A549 (cell line): ENCODE results near the gene PALLD. TPM values are rescaled to one million over a fixed set of nuclear protein-coding genes. Genes with fewer than 3 reads are reported as not detected.

Experiments
- ATAC-seq, 2 experiments: fragments of 200-7000 bp in 1 of 2; fragments of >200 bp in 1 of 2; cut with Nextera tagmentation in 1 of 2; cut with Tn5 transposase in 1 of 2; 3 replicates each; pipeline versions ENCODE4 v1.8.0 to v1.9.1; 2018 to 2020; ENCODE audit warnings: mild to moderate bottlenecking in 1 of 2, moderate library complexity in 1 of 2
- CTCF ChIA-PET: fragments of 300-600 bp; sonication (Branson Sonifier 250); formaldehyde crosslinking; extraction: SDS; loops from one replicate; lab custom pipeline; 2021; ENCODE audit warnings: antibody characterized with exemption, inconsistent platforms; lab: Yijun Ruan, JAX
- POLR2A ChIA-PET: fragments of 350-600 bp; formaldehyde crosslinking; extraction: SDS; loops from one replicate; lab custom pipeline; 2021; ENCODE audit warnings: antibody characterized with exemption, inconsistent platforms; lab: Yijun Ruan, JAX
- DNase-seq, 2 experiments: peaks; one replicate each; pipeline versions ENCODE4 v3.0.0 to v3.0.0-alpha.2; 2011 to 2016; ENCODE audit warnings: low read depth in 1 of 2, low spot score in 1 of 2
- FAIRE-seq: peaks from 2 replicates; lab custom pipeline; 2011; peaks lifted over from hg19 to GRCh38; lab: Jason Lieb, UNC
- H3K27ac ChIP-seq, 2 experiments: fragments of >200 bp; sonication (Bioruptor Twin); formaldehyde crosslinking; 3 replicates each; pipeline ENCODE4 v1.5.1; 2016 to 2017
- H3K4me1 ChIP-seq: fragments of >200 bp; sonication (Bioruptor Twin); formaldehyde crosslinking; 3 replicates; pipeline ENCODE4 v1.6.1; 2016
- H3K4me2 ChIP-seq: fragments of >200 bp; sonication (Bioruptor Twin); formaldehyde crosslinking; 3 replicates; pipeline ENCODE4 v1.6.1; 2016
- H3K4me3 ChIP-seq: fragments of >200 bp; sonication (Bioruptor Twin); formaldehyde crosslinking; 3 replicates; pipeline ENCODE4 v1.5.1; 2016
- H3K9me3 ChIP-seq: fragments of >200 bp; sonication (Bioruptor Twin); formaldehyde crosslinking; 3 replicates; pipeline ENCODE4 v1.6.1; 2016
- BCL3 ChIP-seq: fragments of >200 bp; sonication (Bioruptor Twin); formaldehyde crosslinking; IDR thresholded peaks from 3 replicates; pipeline ENCODE4 v1.6.1; 2016
- CHD4 ChIP-seq: fragments of 200-600 bp; sonication (generic); IDR thresholded peaks from 2 replicates; pipeline ENCODE4 v1.6.1; 2016; ENCODE audit warnings: antibody characterized with exemption, mild to moderate bottlenecking, borderline replicate concordance
- E2F6 ChIP-seq: IDR thresholded peaks from 2 replicates; pipeline ENCODE4 v1.6.1; 2012; ENCODE audit warnings: low read depth, borderline replicate concordance
- ESRRA ChIP-seq: fragments of 150-350 bp; IDR thresholded peaks from 2 replicates; pipeline ENCODE4 v1.6.1; 2014; ENCODE audit warnings: mild to moderate bottlenecking, low read length, borderline replicate concordance
- HEYL ChIP-seq: fragments of 250-450 bp; sonication (Bioruptor Pico); IDR thresholded peaks from 2 replicates; pipeline ENCODE4 v1.8.0; 2021; ENCODE audit warnings: mild to moderate bottlenecking, moderate library complexity
- HMGXB4 ChIP-seq: fragments of 250-450 bp; sonication (Bioruptor Pico); IDR thresholded peaks from 2 replicates; pipeline ENCODE4 v1.5.0; 2021; ENCODE audit warnings: mild to moderate bottlenecking, moderate library complexity, borderline replicate concordance
- JUNB ChIP-seq: fragments of >200 bp; sonication (Bioruptor Twin); formaldehyde crosslinking; IDR thresholded peaks from 2 replicates; pipeline ENCODE4 v1.6.1; 2016
- KDM1A ChIP-seq: fragments of 200-600 bp; sonication (generic); IDR thresholded peaks from 2 replicates; pipeline ENCODE4 v1.6.1; 2016; ENCODE audit warnings: low read depth, mild to moderate bottlenecking
- KDM5A ChIP-seq: fragments of 200-600 bp; sonication (generic); IDR thresholded peaks from 2 replicates; pipeline ENCODE4 v1.6.1; 2016; ENCODE audit warnings: antibody characterized with exemption, mild to moderate bottlenecking
- MAFK ChIP-seq: fragments of 450-650 bp; IDR thresholded peaks from 2 replicates; pipeline ENCODE4 v1.6.1; 2014; ENCODE audit not compliant: partially characterized antibody
- MAZ ChIP-seq: fragments of 150-350 bp; IDR thresholded peaks from 2 replicates; pipeline ENCODE4 v1.6.1; 2014; ENCODE audit warnings: antibody characterized with exemption, low read depth, low read length, borderline replicate concordance
- SMC3 ChIP-seq: fragments of >200 bp; sonication (Bioruptor Twin); formaldehyde crosslinking; IDR thresholded peaks from 3 replicates; pipeline ENCODE4 v1.6.1; 2018; ENCODE audit warnings: inconsistent platforms
- TP53 ChIP-seq: fragments of 250-450 bp; sonication (Bioruptor Pico); IDR thresholded peaks from 2 replicates; pipeline ENCODE4 v1.5.0; 2021; ENCODE audit warnings: mild to moderate bottlenecking, moderate library complexity
- ZFP36 ChIP-seq: fragments of 450-650 bp; IDR thresholded peaks from 2 replicates; pipeline ENCODE4 v1.6.1; 2014; ENCODE audit warnings: borderline replicate concordance; ENCODE audit not compliant: partially characterized antibody
- ZNF302 ChIP-seq: fragments of 250-450 bp; sonication (Bioruptor Pico); IDR thresholded peaks from 2 replicates; pipeline ENCODE4 v1.9.0; 2021; ENCODE audit warnings: inconsistent platforms, mild to moderate bottlenecking, moderate library complexity
- ZSCAN20 ChIP-seq: fragments of 250-450 bp; sonication (Bioruptor Pico); IDR thresholded peaks from 2 replicates; pipeline ENCODE4 v1.8.0; 2022; ENCODE audit warnings: mild to moderate bottlenecking, moderate library complexity
- WGBS: methylation state at CpG from one replicate; pipeline ENCODE4 v1.1.6; 2017; ENCODE audit errors: missing lambda C conversion rate; 5-methylcytosine and 5-hydroxymethylcytosine counted together
- polyA plus RNA-seq, 4 experiments: library from polyadenylated mRNA; depleted of rRNA in 3 of 4; stranded (reverse); fragments of >200 nt; fragmentation: RNase III in 1 of 4; extraction: RNeasy Plus Mini Kit Qiagen cat#74134 plus additional on column Dnase treatment in 1 of 4; gene quantifications; 2 replicates in 3 of 4; 3 replicates in 1 of 4; pipeline ENCODE4 v1.2.3, GENCODE V29; 2011 to 2017
- TF ChIP-seq, protein P1 (sequence below): IDR thresholded peaks from 2 replicates; pipeline ENCODE4 v1.6.1; 2012
- TF ChIP-seq, protein P2 (sequence below): IDR thresholded peaks from 2 replicates; pipeline ENCODE4 v1.6.1; 2012
- TF ChIP-seq, protein P3 (sequence below): fragments of >200 bp; sonication (Bioruptor Twin); formaldehyde crosslinking; IDR thresholded peaks from 2 replicates; pipeline ENCODE4 v1.6.1; 2016

The PALLD gene
- polyA plus RNA-seq, 2 of the 4 experiments (the other 2 are of a cell fraction): 88.8 to 113 TPM

- no peak overlapping the region for H3K27ac ChIP-seq
- no peaks in the 10 kb centered on the region for H3K9me3 ChIP-seq
- TF ChIP-seq ZSCAN20 (CRISPR knock-in tag): no peak
- TF ChIP-seq HMGXB4 (CRISPR knock-in tag): no peak
- TF ChIP-seq, protein P1, sequence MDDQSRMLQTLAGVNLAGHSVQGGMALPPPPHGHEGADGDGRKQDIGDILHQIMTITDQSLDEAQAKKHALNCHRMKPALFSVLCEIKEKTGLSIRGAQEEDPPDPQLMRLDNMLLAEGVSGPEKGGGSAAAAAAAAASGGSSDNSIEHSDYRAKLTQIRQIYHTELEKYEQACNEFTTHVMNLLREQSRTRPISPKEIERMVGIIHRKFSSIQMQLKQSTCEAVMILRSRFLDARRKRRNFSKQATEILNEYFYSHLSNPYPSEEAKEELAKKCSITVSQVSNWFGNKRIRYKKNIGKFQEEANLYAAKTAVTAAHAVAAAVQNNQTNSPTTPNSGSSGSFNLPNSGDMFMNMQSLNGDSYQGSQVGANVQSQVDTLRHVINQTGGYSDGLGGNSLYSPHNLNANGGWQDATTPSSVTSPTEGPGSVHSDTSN: no peak
- TF ChIP-seq, protein P2, sequence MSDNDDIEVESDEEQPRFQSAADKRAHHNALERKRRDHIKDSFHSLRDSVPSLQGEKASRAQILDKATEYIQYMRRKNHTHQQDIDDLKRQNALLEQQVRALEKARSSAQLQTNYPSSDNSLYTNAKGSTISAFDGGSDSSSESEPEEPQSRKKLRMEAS: no peak
- TF ChIP-seq ESRRA: no peak
- TF ChIP-seq TP53 (CRISPR knock-in tag): no peak
- no peak for TF ChIP-seq SMC3
- no peak for TF ChIP-seq MAFK
- no peak for TF ChIP-seq KDM5A
- no peak for TF ChIP-seq ZNF302 (CRISPR knock-in tag)
- no peak for TF ChIP-seq ZFP36
- TF ChIP-seq BCL3: no peak
- no peak for TF ChIP-seq MAZ
- no peak for TF ChIP-seq JUNB
- TF ChIP-seq CHD4: no peak
- no peak for TF ChIP-seq KDM1A
- TF ChIP-seq, protein P3, sequence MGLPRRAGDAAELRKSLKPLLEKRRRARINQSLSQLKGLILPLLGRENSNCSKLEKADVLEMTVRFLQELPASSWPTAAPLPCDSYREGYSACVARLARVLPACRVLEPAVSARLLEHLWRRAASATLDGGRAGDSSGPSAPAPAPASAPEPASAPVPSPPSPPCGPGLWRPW: no peak
- TF ChIP-seq E2F6: no peak
- TF ChIP-seq, all 56 proteins: peak for 0
- FAIRE-seq (no peak), ATAC-seq (no peak), DNase-seq (no peak)
- Histone ChIP-seq H3K4me3 (no peak overlapping the region), H3K4me2 (no peak overlapping the region), H3K4me1 (peaks cover 18% of the 10 kb centered on the region)
- POLR2A ChIA-PET: no interaction called here
- CTCF ChIA-PET: no interaction called here
- whole genome bisulfite sequencing: 100% methylated on average over 1 of the region's 1 CpG
These were observed 252.0 kb downstream of the PALLD start for GRCh38 chr4:168748807-168749206.

- ATAC-seq (no peak), FAIRE-seq (no peak)
- Histone ChIP-seq H3K4me3 (no peak overlapping the region), H3K4me2 (no peak overlapping the region), H3K4me1 (peaks cover 5% of the 10 kb centered on the region; the same call in 1 of the 3 replicates)
- POLR2A ChIA-PET: interaction anchor here (0.6 kb wide), 1 partner anchor 104 kb away, joined by 4 read pairs; no protein-coding TSS in a partner anchor
- CTCF ChIA-PET: no interaction called here
- TF ChIP-seq MAFK (no peak), HEYL (CRISPR knock-in tag) (no peak), ZFP36 (no peak), MAZ (no peak)
- TF ChIP-seq, all 56 proteins: peak for 0
- Histone ChIP-seq H3K27ac (no peak overlapping the region), H3K9me3 (no peaks in the 10 kb centered on the region)
- no peak for DNase-seq
- WGBS: 62% methylated on average over 12 of the region's 12 CpGs
These were observed 254.7 kb downstream of the PALLD start for GRCh38 chr4:168751263-168752225.
